ENCODE data around the gene ZNF681.
"Not testable (repeated sequence)": the region's sequence is repeated elsewhere in the genome, so short reads cannot be mapped to it uniquely, and the experiment has no call there.

ZNF681 gene

DNA sequence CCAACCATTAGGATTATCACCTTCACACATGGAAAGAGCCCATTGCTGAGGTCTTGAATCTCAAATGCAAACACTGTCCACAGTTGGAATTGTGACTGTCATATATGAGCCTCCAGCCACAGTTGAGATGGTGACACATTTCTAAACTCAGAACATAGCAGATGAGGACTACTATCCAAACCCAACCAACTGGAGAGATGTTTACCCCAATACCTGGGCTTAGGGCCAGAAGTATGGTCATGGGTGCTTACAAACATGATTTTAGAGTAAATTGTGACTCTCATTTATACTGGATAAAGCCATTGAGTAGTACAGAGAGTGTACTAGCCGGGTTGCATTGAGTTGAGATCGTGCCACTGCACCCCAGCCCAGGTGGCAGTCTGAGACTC, 14.0 kb upstream of the ZNF681 start:
- DNase-seq (ENCODE audit: low spot score), result no peak

DNA sequence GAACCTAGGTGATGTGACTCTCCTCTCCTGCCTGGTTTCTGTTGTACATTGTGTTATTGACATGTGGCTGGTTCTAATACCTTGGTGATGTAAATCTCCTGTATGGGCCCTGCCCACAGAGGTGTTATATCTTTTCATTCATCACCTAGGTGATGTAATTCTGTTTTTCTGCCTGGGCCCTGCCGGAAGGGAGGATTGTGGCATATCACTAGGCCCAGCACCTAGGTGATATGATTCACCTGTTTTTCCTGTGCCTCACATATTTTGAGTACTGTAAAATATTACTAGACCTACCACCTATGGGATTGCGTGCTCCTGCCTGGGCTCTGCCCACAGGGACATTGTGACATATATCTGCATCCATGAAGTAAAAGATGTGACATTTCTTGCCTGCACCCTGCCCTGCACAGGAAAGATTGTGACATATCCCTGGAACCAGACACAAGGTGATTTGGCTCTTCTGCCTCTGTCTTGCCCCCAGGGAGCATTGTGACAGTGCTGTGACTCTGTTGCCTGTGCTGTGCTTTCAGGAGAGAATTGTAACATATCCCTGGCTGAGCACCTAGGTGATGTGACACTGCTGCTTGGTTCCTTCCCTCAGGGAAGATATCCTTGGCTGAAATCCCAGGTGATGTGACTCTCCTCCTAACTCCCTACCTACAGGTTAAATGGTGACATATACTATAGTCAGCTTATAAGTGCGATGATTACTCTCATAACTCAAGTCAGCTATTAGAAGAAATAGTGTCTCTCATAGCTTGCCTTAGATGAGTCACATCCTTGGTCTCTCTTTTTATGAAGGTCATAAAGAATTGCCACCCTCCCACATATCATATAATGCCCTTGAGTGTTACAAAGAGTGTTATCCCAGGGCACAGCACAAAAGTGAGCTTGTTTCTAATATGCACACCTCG, 13.3 kb upstream of the ZNF681 start:
- DNase-seq (ENCODE audit: low spot score), result no peak

DNA sequence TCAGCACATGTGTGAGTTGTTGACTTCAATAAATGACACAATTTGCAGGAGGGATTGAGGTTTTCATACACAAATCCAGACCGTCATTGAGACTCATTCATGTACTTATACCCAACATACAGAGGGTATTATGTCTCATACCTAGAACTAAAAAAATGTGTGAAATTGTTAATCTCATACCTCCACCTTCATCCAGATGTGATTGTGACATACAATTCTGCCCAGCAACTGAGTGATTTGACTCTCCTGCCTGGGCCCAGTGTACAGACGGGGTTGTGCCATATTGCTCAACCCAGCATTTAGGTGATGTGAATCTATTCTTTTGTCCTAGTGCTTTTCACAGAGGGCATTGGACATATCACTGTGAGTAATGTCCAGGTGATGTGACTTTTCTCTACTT, 12.6 kb upstream of the ZNF681 start:
- DNase-seq (ENCODE audit: low spot score), result no peak

DNA sequence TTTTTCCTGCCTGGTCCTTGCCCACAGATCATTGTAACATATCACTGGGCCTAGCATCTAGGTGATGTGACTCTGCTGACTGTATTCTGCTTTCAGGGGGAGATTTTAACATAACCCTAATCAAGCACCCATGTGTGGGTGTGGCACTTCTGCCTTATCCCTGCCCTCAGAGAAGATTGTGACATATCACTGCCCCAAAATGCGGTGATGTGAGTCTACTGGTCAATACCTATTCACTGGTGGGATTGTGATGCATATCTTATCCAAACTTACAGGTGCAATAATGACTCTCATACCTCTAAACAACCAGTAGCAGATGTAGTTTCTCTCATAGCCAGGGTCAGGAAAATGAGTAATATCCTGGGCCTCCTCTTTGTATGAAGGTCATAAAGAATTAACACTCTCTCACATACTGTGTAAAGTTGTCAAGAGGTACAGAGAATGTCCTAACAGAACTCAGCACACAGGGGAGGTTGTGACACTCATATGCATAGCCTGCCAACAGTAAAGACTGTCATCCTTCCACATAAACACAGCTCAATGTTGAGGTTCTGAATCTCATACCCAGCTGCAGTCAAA, 12.1 kb upstream of the ZNF681 start:
- DNase-seq (ENCODE audit: low spot score), result no peak

DNA sequence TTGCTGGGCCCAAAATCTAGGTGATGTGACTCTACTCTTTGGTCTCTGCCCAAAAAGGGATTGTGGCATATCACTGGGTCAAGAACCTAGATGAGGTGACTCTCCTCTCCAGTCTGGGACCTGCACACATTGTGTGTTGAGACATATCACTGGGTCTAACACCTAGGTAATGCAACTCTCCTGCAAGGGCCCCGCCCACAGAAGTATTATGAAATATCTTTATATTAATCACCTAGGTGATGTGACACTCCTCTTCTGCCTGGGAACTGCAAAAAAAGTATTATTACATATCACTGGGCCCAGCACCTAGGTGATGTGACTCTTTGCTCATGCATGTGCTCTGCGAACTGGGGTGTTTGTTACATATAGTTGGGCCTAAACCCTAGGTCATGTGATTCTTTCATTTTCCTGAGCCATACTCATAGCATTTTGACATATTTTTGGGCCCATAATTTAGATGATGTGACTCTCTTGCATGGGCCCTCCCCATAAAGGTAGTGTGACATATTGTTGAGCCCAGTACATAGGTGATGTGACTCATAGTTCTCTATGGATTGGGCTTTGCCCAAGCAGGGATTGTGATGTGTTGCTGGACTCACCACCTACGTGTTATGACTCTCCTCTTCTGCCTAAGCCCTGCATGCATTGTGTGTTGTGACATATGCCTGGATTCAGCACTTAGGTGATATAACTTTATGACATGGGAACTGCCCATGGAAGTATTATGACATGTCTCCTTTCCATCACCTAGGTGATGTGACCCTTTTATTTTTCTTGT, 11.2 kb upstream of the ZNF681 start:
- DNase-seq (ENCODE audit: low spot score), result no peak

DNA sequence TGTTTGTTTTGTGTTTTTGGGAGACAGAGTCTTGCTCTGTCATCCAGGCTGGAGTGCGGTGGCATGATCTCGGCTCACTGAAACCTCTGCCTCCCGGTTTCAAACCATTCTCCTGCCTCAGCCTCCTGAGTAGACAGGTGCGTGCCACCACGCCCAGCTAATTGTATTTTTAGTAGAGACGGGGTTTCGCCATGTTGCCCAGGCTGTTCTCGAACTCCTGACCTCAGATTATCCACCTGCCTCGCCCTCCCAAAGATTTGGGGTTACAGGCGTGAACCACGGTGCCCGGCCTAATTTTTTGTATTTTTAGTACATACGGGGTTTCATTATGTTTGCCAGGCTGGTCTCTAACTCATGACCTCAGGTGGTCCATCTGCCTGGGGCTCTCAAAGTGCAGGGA, 8.3 kb upstream of the ZNF681 start:
- no peak for DNase-seq (ENCODE audit: low spot score)

DNA sequence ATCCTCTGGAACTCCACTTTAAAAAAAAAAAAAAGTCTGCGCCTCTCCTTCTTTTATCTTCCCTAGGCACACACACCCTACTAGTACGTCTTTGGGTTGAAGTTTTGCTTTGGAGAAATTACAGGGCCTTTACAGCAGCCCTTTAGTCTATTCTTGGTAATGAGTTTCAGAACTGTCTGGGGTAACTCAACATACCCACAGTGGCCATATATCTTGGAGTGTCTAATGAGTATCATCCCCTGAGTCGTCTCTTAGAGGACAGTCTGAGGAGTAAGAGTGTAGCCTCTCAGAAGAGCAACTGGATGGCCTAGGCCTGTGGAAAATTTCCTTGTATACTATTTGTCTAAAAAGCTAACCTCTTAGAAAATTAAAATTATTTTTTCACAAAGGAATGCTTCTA, 6.1 kb upstream of the ZNF681 start:
- no peak for DNase-seq (ENCODE audit: low spot score)

DNA sequence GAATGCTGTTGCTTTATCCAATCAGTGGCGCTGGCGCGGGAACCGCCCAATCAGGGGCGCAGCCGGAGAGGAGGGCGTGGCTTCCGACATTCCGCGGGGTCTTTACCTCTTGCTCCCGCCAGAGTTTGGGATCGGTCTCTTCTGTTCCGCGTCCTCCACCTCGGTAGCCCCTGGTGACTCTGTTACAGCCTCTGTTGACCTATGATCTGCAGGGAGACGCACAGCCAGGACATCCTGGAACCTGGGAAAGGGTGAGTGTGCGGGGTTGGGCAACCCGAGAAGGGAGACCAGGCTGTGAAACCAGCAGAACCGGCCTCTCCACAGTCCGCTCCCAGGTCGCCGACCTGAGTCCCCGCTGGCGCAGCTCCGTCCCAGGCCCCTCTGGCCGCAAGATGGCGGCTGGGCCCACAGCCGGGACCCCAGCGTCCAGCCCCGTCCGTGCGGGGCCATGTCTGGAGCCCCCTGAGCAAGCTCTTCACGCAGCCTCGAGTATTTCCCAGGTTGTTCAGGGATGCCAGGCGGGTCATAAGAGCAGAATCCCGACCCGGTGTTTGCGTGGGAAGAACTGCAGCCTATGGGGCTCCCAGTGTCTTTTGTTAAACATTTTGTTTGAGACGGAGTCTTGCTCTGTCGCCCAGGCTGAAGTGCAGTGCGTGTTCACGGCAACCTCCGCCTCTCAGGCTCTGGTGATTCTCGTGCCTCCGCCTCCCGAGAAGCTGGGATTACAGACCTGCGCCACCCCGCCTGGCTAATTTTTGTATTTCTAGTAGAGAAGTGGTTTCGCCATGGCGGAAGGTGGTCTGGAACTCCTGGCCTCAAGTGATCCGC, 4.4 kb upstream of the ZNF681 start:
- peak; percentile 48 for DNase-seq (ENCODE audit: low spot score)

DNA sequence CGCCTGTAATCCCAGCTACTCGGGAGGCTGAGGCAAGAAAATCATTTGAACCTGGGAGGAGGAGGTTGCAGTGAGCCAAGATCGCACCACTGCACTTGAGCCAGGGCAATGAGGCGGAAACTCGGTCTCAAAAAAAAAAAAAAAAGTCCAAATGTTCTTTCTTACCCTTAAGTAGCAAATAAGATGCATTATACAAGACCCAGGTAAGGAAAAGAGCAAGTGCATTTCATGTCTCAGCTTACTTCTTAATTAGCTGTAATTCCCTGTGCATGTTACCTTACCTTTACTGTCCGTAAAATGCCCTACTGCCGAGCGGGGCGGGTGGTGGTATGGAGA, 3.8 kb upstream of the ZNF681 start:
- DNase-seq (ENCODE audit: low spot score), result no peak

DNA sequence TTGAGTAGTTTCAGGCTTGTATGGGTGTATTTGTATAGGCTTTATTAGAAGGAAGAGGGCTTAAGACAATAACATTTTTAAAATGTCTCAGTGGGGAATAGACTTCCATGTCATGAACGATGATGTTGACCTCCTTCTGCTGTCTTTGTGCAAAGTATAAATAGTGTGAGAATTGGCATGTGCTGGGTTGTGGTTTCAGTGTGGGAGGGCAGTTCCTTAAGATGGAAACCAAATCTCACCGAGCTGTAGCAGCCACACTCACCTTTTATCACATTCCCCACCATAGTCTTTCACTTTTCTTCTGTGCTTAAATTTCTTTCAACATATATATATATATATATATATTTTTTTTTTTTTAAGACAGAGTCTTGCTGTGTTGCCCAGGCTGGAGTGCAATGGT, 1.6 kb upstream of the ZNF681 start:
- not testable (repeated sequence) for DNase-seq (ENCODE audit: low spot score)

DNA sequence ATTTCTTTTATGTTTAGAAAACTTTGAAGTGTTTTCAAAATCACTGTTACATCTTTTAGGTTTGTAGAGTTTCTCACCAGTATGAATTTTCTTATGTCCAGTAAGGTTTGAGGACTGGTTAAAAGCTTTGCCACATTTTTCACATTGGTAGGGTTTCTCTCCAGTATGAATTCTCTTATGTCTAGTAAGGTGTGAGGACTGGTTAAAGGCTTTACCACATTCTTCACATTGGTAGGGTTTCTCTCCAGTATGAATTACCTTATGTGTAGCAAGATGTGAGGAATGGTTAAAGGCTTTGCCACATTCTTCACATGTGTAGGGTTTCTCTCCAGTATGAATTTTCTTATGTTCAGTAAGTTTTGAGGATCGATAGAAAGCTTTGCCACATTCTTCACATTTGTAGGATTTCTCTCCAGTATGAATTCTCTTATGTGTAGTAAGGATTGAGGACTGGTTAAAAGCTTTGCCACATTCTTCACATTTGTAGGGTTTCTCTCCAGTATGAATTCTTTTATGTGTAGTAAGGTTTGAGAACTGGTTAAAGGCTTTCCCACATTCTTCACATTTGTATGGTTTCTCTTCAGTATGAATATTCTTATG, 15.0 kb downstream of the ZNF681 start:
- not testable (repeated sequence) for DNase-seq (ENCODE audit: low spot score)

DNA sequence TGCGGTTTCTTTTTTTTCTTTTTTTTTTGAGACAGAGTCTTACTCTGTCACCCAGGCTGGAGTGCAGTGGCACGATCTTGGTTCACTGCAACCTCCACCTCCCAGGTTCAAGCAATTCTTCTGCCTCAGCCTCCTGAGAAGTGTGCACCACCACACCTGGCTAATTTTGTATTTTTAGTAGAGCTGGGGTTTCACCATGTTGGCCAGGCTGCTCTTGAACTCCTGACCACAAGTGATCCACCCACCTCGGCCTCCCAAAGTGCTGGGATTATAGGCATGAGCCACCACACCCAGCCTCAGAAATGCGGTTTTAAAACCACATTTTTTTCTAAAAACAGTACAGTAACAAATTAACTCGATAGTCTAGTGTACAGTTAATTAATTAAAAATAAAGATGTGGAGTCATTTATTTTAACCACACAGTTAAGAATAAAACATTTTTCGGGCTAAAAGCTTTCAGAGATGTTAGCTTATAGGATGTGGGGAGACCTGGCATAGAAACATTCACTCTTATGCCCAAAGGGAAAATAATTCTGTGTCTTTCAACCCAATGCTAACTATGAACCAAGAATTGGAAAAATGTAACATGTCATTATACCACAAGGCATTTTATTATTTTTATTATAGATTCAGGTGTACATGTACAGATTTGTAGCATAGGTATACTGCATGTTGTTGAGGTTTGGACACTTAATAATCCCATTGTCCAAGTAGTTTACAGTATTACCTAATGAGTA, 27.8 kb downstream of the ZNF681 start:
- not testable (repeated sequence) for DNase-seq (ENCODE audit: low spot score)

DNA sequence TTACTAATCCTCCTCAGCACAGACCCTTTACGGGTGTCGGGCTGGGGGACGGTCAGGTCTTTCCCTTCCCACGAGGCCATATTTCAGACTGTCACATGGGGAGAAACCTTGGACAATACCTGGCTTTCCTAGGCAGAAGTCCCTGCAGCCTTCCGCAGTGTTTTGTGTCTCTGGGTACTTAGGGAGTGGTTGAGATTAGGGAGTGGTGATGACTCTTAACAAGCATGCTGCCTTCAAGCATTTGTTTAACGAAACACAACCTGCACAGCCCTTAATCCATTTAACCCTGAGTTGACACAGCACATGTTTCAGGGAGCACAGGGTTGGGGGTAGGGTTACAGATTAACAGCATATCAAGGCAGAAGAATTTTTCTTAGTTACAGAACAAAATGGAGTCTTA, 34.5 kb downstream of the ZNF681 start:
- DNase-seq (ENCODE audit: low spot score), result not testable (repeated sequence)

DNA sequence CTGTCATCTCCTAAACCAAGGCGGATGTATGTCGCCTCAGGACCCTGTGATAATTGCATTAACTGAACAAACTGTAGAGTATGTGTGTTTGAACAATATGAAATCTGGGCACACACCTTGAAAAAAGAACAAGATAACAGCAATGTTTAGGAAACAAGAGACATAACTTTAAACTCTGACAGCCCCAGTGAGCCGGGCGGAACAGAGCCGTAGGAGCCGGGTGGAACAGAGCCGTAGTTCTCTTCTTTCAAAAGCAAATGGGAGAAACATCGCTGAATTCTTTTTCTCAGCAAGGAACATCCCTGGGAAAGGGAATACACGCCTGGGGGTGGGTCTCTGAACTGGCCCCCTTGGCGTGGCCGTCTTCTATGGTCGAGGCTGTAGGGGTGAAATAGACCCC, 39.9 kb downstream of the ZNF681 start:
- no peak for DNase-seq (ENCODE audit: low spot score)

DNA sequence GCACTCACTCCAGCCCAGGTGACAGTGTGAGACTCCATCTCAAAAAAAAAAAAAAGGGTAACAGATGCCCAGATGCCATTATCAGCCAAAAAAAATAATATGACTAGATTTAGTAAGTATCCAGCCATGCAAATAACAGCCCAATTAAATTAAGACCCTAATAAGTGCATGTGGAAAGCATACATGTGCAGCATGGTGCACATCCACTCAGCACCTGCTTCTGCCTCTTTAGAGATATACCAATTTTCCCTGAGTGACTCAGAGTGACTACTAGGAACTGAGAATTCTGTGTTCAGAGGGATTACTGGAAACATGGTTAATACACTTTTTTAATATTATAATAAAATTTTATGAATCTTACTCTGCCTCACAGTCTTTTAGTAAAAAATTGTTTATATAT, 41.9 kb downstream of the ZNF681 start:
- no peak for DNase-seq (ENCODE audit: low spot score)

DNA sequence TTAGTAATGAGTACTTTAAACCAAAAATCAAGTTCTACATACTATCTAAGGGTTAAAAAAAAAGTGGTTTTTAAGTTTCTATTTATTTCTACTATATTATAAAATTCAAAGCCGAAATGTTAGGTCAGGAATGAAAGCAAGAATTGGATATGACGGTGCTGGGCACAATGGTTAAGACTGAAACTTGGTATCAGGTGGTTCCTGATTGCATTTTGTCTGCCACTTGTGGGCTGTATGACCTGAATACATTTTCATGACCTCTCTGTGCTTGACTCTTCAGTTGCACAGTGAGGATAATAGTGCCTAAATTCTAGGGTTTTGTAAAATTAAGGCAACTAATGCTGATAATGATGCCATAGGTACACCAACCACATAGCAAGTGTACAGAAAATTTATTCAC, 49.3 kb downstream of the ZNF681 start:
- no peak for DNase-seq (ENCODE audit: low spot score)

DNA sequence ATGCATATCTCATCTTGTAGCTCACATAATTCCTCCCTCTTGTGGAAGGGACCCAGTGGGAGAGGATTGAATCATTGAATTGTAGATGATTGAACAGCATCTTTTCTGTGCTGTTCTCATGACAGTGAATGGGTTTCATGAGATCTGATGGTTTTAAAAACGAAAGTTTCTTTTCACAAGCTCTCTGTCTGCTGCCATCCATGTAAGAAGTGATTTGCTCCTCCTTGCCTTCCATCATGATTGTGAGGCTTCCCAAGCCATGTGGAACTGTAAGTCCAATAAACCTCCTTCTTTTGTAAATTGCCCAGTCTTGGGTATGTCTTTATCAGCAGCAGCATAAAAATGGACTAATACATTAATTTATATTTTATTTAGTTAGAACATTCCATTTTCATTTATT, 52.0 kb downstream of the ZNF681 start:
- no peak for DNase-seq (ENCODE audit: low spot score)

DNA sequence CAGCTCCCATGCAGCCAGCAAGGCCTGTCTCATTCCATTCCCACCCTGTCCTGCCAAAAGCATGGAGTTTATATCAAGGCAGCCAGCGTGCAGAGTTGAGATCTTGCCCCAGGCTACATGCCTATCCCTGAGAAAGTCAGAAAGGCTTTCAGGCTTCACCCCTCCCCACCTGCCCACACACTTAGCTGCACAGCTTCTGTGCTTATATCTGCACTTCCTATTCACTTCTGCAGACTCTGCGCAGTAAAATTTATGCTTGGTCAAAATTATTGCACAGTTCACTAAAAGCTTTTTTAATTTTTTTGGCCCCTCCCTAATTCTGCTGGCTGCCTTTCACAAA, 59.2 kb downstream of the ZNF681 start:
- DNase-seq (ENCODE audit: low spot score), result no peak

DNA sequence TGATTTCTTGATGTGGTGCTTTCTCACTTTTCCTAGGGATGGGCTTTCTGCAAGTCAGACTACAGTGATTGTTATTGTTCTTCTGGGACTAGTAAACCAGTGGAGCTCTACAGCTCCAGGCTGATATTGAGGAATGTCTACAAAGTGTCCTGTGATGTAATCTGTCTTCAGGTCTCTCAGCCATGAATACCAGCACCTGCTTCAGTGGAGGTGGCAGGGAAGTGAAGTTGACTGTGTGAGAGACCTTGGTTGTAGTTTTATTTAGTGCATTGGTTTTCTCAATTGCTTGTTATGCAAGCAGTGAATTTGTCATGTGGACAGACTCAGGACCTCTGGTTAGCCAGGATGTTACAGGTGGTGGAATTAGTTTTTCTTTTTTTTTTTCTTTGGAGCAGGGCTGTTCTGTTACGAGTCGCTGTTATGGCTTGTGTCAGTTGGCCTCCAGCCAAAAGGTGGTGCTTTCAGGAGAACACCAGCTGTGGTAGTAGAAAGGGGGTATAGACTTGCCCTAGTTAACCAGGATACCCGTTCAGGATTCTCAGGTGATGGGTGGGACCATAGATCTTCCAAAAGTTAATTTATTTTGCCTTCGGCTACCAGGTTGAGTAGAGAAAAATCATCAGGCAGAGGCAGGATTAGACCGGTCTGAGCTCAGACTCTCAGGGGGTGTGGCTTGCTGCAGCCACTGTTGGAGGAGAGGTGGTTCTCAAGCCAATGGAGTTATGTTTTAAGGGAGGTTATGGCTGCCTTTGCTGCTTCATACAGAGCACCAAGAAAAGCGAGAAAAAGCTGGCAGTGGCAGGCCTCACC, 59.8 kb downstream of the ZNF681 start:
- DNase-seq (ENCODE audit: low spot score), result no peak

DNA sequence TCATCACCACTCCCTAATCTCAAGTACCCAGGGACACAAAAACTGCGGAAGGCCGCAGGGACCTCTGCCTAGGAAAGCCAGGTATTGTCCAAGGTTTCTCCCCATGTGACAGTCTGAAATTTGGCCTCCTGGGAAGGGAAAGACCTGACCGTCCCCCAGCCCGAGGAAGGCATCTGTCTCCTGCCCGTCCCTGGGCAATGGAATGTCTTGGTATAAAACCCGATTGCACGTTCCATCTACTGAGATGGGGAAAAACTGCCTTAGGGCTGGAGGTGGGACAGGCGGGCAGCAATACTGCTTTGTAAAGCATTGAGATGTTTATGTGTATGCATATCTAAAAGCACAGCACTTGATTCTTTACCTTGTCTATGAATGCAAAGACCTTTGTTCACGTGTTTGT, 65.8 kb downstream of the ZNF681 start:
- not testable (repeated sequence) for DNase-seq (ENCODE audit: low spot score)
